CD4-positive, alpha-beta T cell treated with Interleukin-1 beta for 1 hour (primary cell): Measurements from ENCODE around the gene ADAM12.

ENCODE experiments used
- DNase-seq, 2 donors: peaks; one replicate each; pipeline ENCODE4 v3.0.0-alpha.2; 2020 to 2022

ADAM12 gene

GRCh38 chr10:126042906-126043305 lies 345.4 kb downstream of the ADAM12 start:
- DNase-seq: peak; percentile 7 to 48

- DNase-seq: no peak
These were observed 345.9 kb downstream of the ADAM12 start for GRCh38 chr10:126042354-126042753.

- peak; percentile 77 to 97 for DNase-seq
These were observed 346.5 kb downstream of the ADAM12 start for GRCh38 chr10:126041804-126042231.

- DNase-seq: no peak
These were observed 347.2 kb downstream of the ADAM12 start for GRCh38 chr10:126041117-126041516.

GRCh38 chr10:126037946-126038345 lies 350.3 kb downstream of the ADAM12 start:
- no peak for DNase-seq

GRCh38 chr10:126036515-126036914 lies 351.8 kb downstream of the ADAM12 start:
- DNase-seq: no peak

- no peak for DNase-seq
These were observed 353.7 kb downstream of the ADAM12 start for GRCh38 chr10:126034586-126034985.

GRCh38 chr10:126029999-126030398 lies 358.3 kb downstream of the ADAM12 start:
- no peak for DNase-seq

GRCh38 chr10:126027692-126028091 lies 360.6 kb downstream of the ADAM12 start:
- no peak for DNase-seq

GRCh38 chr10:126022841-126023240 lies 365.4 kb downstream of the ADAM12 start:
- DNase-seq: no peak

- no peak for DNase-seq
These were observed 366.3 kb downstream of the ADAM12 start for GRCh38 chr10:126021833-126022500.

- no peak for DNase-seq
These were observed 370.2 kb downstream of the ADAM12 start for GRCh38 chr10:126017961-126018560.

- no peak for DNase-seq
These were observed 371.4 kb downstream of the ADAM12 start for GRCh38 chr10:126016882-126017281.

GRCh38 chr10:126016156-126016805 lies 372.0 kb downstream of the ADAM12 start:
- no peak for DNase-seq

GRCh38 chr10:126015413-126015812 lies 372.9 kb downstream of the ADAM12 start:
- DNase-seq: no peak

- no peak for DNase-seq
These were observed 374.0 kb downstream of the ADAM12 start for GRCh38 chr10:126014309-126014708.

GRCh38 chr10:126013489-126014281 lies 374.6 kb downstream of the ADAM12 start:
- DNase-seq: peak; percentile 2 to 15

- no peak for DNase-seq
These were observed 375.8 kb downstream of the ADAM12 start for GRCh38 chr10:126012485-126012884.

GRCh38 chr10:126011995-126012394 lies 376.3 kb downstream of the ADAM12 start:
- DNase-seq: peak; percentile 26 to 49

GRCh38 chr10:126009650-126010049 lies 378.6 kb downstream of the ADAM12 start:
- no peak for DNase-seq

GRCh38 chr10:126006906-126007305 lies 381.4 kb downstream of the ADAM12 start:
- no peak for DNase-seq

- no peak for DNase-seq
These were observed 382.0 kb downstream of the ADAM12 start for GRCh38 chr10:126006264-126006663.

- DNase-seq: no peak
These were observed 383.5 kb downstream of the ADAM12 start for GRCh38 chr10:126004752-126005151.
